ENCODE measurements around the gene RPS19.

RPS19 gene

DNA sequence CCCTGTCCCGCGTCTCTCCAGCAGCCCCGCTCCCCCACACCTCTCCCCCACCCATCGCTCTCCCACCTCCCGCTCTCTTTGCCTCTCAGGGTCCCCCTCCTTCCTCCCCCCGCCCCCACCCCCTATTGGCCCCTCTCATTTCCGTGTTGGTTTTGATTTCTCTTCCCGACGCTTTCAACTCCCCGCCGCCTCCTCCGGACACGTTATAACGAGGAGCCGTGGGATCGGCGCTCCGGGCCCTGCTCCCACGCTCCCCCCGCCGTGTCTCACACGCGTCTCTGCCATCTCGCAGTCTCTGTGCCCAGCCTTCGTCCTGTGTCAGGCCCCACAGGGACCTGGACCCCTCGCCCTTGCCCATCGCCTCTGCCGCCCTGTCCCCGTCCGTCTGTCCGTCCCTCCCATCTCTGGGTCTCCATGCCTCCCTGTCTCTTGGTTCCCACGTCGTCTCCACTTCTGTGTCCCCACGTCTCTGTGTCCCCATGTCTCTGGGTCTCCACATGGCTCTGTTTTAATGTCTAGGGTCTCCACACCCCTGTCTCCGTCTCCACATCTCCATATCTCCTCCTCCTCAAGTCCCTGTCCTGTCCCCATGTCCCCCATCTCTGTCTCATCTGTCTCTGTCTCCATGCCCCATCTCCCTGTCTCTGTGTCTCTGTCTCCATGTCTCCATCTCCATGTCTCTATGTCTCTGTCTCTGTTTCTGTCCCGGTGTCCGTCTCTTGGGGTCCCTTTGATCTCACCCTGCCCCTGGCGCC lies 55.1 kb downstream of the RPS19 start:
- DNase-seq (ENCODE audit: low spot score) = no peak

DNA sequence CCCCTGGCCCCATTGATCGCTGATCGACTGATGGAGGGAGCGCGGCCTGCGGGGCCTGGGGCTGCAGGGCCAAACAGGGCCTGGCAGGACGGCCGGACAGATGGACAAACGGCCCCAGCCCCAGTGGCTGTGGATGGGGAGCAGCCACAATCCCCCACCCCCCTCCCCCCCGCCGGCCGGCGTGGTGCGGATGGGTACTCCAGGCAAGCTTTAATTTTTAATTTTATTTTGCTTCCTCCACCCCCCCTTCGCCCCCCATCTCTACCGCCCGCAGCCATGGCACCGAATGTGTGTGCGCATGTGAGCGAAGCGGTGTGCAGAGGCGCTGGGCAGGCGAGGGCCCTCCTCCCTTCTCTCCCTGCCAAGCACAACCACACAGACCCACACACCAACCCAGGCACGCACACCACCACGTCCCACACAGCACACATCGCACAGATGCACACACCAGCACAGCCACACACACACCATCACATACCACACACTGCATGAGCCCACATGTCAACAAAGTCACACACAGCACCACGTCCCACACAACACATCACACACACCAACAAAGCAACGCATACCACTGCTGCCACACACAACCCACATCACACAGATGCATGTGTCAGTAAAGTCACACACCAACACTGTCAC lies 55.8 kb downstream of the RPS19 start:
- DNase-seq (ENCODE audit: low spot score) = no peak

DNA sequence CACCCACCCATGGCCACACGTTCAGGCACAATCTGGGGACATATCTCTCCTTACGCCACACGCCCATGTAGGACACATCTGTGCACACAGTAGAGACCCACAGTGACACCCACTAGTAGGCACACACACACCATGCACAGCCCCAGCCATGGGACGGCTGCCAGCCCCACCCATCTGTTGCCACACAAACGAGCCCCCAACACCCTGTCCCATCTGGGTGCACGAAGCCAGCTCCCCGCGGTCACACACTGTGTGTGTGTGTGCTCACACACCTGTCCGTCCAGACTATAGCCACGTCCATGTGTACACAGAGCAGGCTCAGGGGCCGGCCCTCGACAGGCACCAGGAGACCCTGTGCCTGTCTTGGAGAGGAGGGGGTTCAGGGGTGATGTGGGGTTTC lies 57.6 kb downstream of the RPS19 start:
- DNase-seq (ENCODE audit: low spot score) = no peak

DNA sequence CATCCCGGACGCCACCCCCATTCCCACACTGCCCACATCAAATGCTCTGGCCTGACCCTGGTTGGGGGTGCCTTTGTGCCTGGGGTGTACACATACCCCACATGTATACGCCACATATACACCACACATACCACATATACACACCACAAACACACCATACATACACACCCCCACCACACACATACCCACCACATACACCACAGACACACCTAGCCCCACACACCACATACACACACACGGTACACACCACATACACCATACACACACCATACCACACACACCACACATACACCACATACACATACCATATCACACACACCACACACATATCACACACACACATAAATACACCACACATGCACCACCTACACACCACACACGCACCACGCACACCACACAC lies 58.0 kb downstream of the RPS19 start:
- DNase-seq (ENCODE audit: low spot score) = no peak

DNA sequence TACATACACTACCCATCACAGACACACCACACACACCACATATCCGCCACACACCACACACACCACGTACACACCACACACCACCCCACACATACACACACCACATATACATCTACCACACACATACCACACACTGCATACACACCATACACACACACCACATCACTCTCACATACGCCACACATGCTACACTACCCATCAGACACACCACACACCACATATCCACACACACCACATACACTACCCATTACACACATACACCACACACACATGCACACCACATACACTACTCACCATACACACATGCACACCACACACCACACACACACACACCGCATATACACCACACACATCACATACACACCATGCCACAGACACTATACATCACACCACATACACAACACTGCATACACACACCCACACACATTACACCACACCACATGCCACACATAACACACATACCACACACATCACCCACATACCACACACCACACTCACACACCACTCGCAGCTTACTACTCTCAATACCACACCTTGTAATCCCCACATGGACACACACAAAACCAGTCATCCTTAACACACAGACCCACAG lies 58.7 kb downstream of the RPS19 start:
- no peak for DNase-seq (ENCODE audit: low spot score)

DNA sequence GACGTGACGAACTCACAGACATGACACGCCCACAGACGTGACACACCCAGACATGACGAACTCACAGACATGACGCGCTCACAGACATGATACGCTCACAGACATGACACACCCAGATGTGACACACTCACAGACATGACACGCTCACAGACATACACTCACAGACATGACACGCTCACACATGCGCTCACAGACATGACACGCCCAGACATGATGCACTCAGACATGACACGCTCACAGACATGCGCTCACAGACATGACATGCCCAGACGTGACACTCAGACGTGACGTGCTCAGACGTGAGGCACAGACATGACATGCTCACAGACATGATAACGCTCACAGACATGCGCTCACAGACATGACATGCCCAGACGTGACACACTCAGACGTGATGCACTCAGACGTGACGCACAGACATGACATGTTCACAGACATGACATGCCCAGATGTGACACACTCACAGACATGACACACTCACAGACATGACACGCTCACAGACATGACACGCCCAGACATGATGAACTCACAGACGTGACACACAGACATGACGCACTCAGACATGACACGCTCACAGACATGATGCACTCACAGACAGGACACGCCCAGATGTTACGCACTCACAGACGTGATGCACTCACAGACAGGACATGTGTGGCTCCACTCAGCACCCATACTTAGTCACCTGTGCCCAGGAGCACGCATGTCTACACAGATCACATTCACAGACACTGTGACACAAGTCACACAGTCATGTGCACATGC lies 60.1 kb downstream of the RPS19 start:
- DNase-seq (ENCODE audit: low spot score) = no peak

DNA sequence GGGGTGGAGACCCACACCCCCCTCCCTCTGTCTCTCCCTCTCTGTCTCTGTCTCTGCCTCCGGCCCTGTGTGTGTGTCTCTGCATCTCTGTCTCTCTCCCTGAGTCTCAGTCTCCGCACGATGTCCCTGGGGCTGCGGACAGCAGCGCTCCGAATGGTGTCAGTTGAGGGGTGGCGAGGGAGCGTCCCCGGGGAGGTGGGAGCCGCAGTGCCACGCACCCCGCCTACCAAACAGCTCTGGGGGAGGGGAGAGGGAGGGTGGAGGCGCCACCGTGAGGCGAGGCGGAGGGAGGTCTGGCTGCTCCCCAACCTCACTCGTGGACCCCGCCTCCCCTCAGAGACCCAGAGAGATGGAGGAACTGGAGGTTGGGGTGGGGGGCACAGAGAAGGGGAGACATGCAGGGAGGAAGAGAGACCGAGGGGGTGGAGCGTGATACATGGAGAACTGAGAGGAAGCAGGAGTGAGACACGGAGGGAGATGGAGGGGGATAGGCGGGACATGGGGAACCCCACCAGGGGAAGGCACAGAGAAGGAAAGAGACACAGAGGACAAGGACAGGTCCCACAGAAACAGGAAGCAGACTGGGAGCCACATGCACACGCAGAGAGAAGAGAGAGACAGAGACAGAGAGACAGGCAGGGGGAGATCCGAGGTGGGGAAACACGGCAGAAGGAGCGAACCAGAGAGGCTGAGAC lies 61.0 kb downstream of the RPS19 start:
- DNase-seq (ENCODE audit: low spot score) = no peak

DNA sequence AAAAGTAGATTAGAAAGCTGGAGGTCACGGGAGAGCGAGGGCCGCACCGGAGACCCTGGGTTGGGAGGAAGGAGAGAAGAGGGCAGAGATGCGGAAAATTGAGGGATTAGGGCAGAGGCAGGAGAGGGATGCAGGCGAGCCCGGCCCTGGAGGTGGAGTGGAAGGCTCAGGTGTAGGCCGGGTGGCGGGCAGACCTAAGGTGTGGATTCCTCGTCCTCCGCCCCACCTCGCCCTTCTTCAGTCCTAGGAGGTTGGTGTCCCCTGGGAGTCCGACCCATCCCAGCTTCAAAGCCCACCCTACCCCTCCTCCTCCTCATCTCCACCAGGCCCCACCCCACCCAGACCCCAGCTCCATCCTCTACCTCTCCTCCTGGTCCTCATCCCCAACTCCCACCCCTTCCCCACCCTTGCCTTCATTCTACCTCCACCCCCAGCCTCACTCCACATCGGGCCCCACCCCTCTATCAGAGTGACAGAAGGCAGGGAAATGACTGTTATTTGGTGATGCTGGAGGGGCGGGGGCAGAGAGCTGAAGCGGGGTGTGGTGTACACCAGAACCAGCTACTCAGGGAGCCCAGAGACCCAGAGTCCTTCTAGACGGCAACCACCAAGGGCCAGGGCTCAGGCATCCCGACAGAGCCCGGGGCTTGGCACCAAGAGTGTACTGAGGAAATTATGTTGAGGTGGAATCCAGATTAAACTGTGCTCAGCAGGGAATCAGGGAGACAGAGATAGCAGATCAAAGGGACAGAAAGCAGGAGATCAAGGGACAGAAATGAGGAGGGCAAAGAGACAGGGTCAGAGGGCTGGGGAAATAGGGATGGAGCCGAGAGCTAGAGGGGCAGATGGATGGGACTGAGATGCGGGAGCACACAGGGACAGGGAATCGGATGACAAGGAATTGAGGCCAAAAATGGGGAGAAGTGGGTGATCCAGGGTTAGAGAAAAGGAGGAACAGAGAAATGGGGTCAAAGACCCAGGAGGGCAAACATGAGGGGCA lies 61.8 kb downstream of the RPS19 start:
- no peak for DNase-seq (ENCODE audit: low spot score)
